Activated T-cell treated with anti-CD3 and anti-CD28 coated beads, Interleukin-2, amount 50 U/mL, for 4 hours (primary cell): Measurements from ENCODE around the gene ZNF526. TPM values are rescaled to one million over a fixed set of nuclear protein-coding genes. Genes with fewer than 3 reads are reported as not detected.

Experiments used
- ATAC-seq, 2 donors: fragments of 200-7000 bp; cut with Tn5 transposase; one replicate each; pipeline ENCODE4 v1.10.0; 2021
- DNase-seq: peaks from one replicate; pipeline ENCODE4 v3.0.0-alpha.2; 2020
- H3K27me3 Mint-ChIP-seq: one replicate; pipeline ENCODE4 v1.8.0; 2021; ENCODE audit warnings: low read depth, mixed read lengths
- H3K36me3 Mint-ChIP-seq: one replicate; pipeline ENCODE4 v1.8.0; 2022; ENCODE audit warnings: mixed read lengths; ENCODE audit not compliant: insufficient read depth
- H3K4me1 Mint-ChIP-seq: one replicate; pipeline ENCODE4 v1.8.0; 2021; ENCODE audit warnings: low read depth, mixed read lengths
- H3K4me3 Mint-ChIP-seq: one replicate; pipeline ENCODE4 v1.8.0; 2021; ENCODE audit warnings: mild to moderate bottlenecking, moderate library complexity, mixed read lengths
- H3K9me3 Mint-ChIP-seq: one replicate; pipeline ENCODE4 v1.8.0; 2021; ENCODE audit warnings: mixed read lengths
- total RNA-seq, 3 donors: library from RNA; stranded (reverse); gene quantifications; one replicate each; pipeline ENCODE4 v1.2.1, GENCODE V29; 2021

ZNF526 gene
- total RNA-seq, 3 donors from 2014 or later = 17.2 to 19.4 (median 18.7) TPM

DNA sequence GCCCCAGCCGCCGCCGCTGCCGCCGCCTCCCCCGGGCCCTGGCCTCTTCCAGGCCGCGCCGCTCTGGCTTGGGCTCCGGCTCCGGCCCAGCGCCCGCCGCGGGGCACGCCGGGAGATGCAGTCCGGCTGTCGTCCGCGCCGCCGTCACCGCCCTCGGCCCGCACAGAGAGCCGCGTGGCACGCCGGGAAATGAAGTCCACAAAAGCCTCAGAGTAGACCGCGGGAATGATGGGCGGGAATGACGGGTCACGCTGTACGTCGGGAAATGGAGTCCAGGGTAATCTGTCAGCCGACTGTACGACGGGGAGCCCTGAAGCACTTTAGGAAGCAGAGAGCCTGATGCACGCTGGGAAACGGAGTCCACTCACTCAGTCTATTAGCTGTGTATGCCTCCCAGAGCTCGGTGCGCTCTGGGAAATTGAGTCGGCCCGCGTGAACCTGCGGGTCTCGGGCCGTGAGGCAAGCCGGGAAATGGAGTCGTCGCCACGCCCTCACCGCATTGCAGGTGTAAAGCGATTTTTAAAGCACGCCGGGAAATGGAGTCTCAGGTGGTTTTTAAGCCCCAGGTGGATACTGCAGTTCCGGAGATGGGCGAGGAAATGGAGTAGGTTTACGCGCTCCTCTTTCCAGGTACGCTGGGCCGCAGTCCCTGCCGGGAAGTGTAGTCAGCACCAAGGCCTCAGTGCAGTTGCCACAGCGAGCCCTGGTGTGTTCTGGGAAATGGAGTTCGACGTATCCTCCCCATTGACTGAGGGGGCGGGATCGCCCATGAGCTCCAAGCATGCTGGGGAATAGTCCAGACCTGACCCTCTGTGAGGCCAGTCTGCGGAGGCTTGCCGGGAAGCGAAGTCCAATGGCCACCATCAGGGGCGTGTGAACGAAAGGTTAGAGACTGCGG lies 22.6 kb downstream of the ZNF526 start, which contains the start of gene GSK3A:
Gene GSK3A (minus strand): TSS at position 91 of the 898 bp plus-strand sequence. CDS start 137 bp downstream, outside the sequence.
- Mint-ChIP-seq H3K36me3 (peaks cover 7% of the 10 kb centered on the region), H3K27me3 (no peaks in the 10 kb centered on the region), H3K9me3 (no peaks in the 10 kb centered on the region), H3K4me3 (peak within 1 kb of the TSS; percentile 91), H3K4me1 (peaks cover 55% of the 10 kb centered on the region)
- ATAC-seq = peak; percentile 78 to 80
- peak; percentile 91 for DNase-seq

DNA sequence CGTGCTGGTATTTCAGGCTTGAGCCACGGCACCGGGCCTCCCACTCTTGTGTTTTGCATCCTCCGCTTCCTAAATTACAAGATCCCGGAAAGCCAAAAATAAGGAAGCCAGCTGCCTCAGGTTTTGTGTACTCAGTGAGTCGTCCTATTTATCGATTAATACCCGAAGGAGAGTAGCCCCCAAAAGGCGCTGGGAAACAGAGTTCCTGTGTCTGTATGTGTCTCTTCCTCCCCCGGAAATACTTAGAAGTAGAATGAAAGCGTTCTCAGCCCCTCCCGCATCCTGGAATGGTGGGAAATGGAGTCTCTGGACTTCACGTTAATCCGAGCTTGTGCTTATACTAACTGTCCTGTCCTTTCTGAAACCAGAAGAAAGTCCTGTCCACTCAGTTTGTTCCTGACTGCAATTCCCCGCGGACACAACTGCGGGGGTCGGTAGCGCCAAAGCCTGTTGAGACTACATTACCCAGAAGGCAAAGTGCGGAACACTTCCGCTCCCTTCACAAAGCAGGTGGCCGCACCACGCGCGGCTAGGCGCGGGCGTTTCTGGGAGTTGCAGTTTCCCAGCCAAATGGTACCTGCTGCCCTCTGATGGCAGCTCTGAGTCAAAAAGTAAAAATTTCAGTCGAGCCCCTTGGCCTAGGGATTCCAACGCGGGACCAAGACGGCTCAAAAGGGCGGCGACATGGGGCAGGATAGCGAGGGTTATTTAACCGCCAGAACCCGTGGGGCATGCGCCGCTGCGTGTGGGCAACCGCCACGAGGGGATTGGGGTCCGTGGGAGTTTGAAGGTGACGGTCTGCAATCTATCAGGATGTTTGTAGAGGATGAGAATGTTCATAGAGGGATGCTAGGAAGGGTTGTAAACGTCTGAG lies 24.5 kb downstream of the ZNF526 start:
- H3K27me3 Mint-ChIP-seq = no peaks in the 10 kb centered on the region
- DNase-seq (peak; percentile 86), ATAC-seq (peak; percentile 36 to 44)
- H3K4me1 Mint-ChIP-seq = peaks cover 48% of the 10 kb centered on the region
- H3K4me3 Mint-ChIP-seq = peak overlapping the region; percentile 91
- H3K36me3 Mint-ChIP-seq = peaks cover 3% of the 10 kb centered on the region
- H3K9me3 Mint-ChIP-seq = no peaks in the 10 kb centered on the region

DNA sequence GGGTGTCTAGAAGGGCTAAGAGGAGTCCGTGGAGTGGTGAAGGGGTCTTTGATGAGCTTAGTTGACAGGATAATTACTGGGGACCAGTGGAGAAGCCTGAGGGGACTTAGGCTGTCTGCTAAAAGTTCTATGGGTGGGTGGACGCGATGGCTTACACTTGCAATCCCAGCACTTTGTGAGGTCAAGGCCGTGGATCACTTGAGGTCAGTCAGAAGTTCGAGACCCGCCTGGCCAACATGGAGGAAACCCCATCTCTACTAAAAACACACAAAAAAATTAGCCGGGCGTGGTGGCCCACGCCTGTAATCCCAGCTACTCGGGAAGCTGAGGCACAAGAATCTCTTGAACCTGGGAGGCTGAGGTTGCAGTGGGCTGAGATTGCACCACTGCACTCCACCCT lies 25.1 kb downstream of the ZNF526 start:
- no peak overlapping the region for H3K4me3 Mint-ChIP-seq
- H3K36me3 Mint-ChIP-seq = peaks cover 2% of the 10 kb centered on the region
- no peaks in the 10 kb centered on the region for H3K9me3 Mint-ChIP-seq
- ATAC-seq (no peak), DNase-seq (no peak)
- no peaks in the 10 kb centered on the region for H3K27me3 Mint-ChIP-seq
- peaks cover 42% of the 10 kb centered on the region for H3K4me1 Mint-ChIP-seq

DNA sequence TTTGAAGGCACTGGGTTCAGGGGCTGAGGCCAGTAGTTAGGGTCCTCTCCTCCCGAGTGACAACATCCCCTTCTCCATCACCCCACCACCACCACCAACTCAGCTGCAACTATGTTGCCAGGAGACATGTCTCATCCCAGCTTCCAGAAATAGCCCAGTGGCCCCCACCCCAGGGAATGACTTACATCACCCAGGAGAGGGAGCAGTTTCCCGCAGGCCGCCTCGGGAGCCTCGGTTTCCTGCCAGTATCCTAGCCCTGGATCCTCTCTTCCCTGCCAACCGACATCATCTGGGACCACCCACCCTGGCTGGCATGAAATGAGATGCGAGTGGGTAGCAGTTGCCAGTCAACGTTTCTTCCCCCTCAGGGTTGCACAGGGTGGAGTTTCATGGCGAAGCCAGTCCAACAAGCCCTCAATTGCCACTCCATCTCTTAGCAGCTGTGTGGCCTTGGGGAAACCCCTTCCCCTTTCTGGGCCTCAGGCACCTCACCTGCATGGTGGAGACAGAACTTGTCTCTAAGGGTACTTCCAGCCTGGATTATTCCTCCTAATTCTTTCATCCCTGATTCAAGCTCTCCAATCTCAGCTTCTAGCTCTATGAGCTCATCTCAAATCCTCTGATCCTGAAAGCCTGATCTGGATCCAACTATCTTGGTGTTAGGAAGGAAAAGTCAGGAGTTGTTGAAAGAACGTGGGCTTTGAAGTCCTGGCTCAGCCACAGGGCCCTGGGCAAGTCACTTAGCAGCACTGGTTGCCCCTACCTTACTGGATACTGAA lies 26.2 kb downstream of the ZNF526 start:
- ATAC-seq = no peak
- peaks cover 36% of the 10 kb centered on the region for H3K4me1 Mint-ChIP-seq
- no peaks in the 10 kb centered on the region for H3K9me3 Mint-ChIP-seq
- no peaks in the 10 kb centered on the region for H3K36me3 Mint-ChIP-seq
- DNase-seq = no peak
- H3K4me3 Mint-ChIP-seq = no peak overlapping the region
- no peaks in the 10 kb centered on the region for H3K27me3 Mint-ChIP-seq

DNA sequence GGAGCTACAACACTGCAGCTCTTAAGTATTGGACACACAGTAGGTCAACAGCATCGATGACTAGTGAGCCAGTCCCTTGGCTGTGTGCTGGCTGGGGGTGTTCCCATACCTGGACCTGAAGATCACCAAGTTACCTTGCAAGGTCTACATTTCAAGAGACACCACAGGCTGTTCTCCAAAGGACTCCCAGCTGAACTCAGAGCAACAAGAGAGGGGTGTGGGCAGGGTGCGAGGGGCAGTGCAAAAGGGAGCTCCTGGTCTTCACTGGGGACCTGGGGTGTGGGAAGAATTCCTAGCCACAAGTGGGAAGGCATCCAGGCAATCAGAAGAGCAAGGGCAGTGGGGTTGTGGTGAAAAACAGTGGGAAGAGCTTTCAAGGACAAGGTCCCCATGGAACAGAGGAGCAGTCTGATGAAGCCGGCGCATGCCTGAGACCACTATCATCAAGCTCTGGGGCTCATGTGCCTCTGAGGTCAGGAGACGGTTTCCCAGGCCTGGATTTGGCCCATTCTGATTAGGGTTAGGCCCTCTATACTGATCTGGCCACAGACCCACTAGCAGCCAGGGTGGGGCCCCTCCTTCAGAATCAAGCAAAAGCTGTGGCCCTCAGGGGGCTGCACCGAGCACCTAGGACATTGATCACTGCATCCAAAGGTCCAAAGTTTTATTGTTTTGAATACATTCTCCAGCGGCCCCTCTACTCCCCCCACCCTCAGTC lies 27.0 kb downstream of the ZNF526 start:
- Mint-ChIP-seq H3K9me3 (no peaks in the 10 kb centered on the region), H3K4me3 (no peak overlapping the region), H3K4me1 (peaks cover 38% of the 10 kb centered on the region), H3K27me3 (no peaks in the 10 kb centered on the region), H3K36me3 (no peaks in the 10 kb centered on the region)
- ATAC-seq (no peak), DNase-seq (no peak)

DNA sequence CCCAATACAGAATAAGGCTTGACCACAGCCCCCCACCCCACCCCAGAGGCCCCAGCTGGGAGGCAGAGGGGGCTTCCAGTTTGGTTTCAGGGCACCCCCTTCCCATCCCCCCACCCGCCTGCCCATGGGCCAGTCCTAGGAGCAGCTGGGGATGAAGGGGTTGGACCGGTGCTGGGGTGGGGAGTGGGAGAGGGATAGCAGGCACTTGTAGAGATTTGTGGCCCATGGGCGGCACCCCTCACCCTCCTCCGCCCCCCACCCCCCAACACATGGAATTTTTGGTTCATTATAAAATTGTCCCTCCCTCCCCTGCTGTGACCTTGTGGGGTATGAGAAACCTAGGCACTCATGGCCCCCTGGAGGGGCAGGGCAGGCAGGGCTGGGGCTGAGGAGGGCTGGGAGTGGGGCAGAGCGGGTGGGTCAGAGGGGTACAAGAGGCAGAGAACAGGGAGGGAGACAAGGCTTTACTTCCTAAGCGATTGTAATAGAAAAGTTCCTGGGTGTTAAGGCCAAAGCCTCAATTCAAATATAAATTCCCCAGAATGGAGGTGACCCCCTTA lies 27.6 kb downstream of the ZNF526 start:
- ATAC-seq (no peak), DNase-seq (no peak)
- Mint-ChIP-seq H3K4me3 (no peak overlapping the region), H3K4me1 (peaks cover 42% of the 10 kb centered on the region), H3K36me3 (no peaks in the 10 kb centered on the region), H3K27me3 (no peaks in the 10 kb centered on the region), H3K9me3 (no peaks in the 10 kb centered on the region)

DNA sequence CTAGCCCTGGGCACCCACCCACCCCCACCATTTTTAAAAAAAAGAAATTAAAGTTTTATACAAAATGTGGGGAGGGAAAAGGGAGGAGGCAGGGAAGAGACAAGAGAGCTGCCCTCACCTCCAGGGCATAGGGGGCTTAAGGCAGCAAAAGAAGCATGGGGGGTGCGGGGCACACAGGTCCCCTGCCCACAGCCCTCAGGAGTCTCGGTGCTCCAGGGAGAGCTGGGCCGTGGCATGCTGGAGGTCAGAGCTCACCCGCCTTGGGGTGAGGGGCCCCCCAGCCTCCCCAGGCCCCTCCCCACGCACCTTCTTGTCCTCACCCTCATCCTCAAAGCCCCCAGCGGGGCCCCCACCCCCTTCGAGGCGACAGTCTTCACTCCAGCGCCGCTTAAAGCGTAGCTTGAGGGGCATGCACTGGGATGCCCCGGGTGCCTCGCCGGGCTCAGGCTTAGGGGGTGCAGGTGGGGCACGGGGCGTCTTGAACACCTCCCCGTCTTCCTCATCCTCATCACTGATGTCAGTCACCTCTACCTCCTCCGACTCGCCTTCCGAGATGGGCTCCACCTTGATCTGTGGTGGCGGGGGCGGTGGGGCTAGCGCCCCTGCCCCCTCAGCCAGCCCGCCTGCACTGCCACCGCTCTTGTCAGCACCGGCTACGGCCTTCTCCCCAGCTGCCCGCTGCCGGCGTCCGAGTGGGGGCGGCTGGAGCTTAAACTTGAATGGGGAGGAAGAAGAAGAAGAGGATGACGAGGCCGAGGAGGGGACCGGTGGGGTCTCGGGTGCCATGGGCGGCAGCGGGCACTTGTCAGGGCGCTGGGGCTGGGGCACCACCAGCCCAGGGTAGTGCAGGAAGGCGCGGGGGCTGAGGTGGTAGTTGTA lies 28.4 kb downstream of the ZNF526 start:
- no peaks in the 10 kb centered on the region for H3K27me3 Mint-ChIP-seq
- no peak for ATAC-seq
- no peaks in the 10 kb centered on the region for H3K36me3 Mint-ChIP-seq
- no peak overlapping the region for H3K4me3 Mint-ChIP-seq
- H3K4me1 Mint-ChIP-seq = peaks cover 40% of the 10 kb centered on the region
- no peaks in the 10 kb centered on the region for H3K9me3 Mint-ChIP-seq
- DNase-seq = no peak

DNA sequence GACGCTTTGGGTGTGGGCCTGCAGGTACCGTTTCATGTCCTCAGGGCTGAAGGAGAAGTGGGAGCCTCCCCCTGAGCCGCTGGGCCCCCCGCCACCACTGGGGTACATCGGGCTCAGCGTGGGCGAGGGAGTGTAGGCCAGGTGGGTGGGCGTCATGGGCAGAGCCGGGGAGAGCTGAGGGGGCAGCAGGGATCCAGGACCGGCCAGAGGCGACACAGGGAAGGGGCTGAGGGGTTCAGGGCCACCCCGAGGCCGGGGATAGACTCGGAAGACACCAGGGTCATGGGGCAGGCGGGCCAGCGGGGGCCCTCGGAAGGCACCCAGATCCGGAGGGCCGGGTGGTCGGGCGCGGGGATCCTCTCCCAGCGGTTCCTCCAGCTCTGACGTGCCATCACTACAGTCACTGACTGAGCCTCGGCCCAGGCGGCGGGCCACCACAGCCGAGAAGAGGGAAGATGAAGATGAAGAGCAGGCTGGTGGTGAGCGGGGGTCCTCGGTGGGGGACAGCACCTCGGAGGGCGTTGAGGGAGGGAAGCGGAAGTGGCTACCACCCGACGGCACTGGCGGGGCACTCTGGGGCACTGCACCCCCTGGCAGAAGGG lies 29.1 kb downstream of the ZNF526 start:
- Mint-ChIP-seq H3K9me3 (no peaks in the 10 kb centered on the region), H3K36me3 (no peaks in the 10 kb centered on the region), H3K4me3 (no peak overlapping the region), H3K27me3 (no peaks in the 10 kb centered on the region), H3K4me1 (peaks cover 39% of the 10 kb centered on the region)
- no peak for ATAC-seq
- DNase-seq = no peak

DNA sequence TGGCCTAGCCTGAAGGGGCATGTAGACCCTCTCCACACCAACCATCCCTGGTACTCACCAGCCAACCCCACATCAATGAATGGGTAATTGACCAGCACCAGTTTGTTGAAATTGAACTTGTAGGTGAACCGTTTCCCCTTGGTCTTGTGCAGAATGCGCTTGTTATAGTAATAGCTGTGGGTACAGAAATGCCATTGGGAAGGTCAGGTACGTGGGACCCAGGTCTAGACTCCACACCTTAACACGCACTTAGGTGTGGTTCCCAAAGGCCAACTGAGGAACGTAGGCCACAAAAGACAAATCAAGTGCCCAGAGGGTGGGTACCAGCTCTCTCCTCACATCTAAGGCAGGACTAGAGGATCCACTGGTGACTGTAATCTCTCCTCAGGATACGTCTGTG lies 29.7 kb downstream of the ZNF526 start:
- ATAC-seq = no peak
- H3K9me3 Mint-ChIP-seq = no peaks in the 10 kb centered on the region
- no peaks in the 10 kb centered on the region for H3K27me3 Mint-ChIP-seq
- no peaks in the 10 kb centered on the region for H3K36me3 Mint-ChIP-seq
- peaks cover 34% of the 10 kb centered on the region for H3K4me1 Mint-ChIP-seq
- no peak for DNase-seq
- no peak overlapping the region for H3K4me3 Mint-ChIP-seq

DNA sequence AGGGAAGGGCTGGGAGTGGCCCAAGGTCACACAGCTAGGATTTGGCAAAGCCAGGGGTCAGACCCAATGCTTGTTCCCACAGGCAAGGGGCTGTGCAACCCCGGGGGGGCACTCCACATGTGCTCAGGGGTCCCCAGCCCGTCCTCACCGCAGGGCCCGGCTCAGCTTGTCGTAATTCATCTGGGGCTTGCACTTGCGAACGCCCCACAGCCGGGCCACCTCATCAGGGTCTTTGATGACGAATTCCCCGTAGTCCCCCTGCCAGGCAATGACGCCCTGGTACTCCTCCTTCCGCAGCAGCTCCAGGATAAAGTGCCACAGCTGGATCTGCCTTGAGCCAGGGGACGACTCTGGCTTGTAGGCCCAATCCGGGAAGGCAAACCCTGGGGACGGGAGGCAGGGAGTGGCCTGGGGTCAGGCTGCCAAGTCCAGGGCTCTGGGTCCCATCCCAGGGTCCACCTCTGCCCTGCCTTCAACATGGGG lies 30.1 kb downstream of the ZNF526 start:
- H3K9me3 Mint-ChIP-seq = no peaks in the 10 kb centered on the region
- DNase-seq = no peak
- no peaks in the 10 kb centered on the region for H3K27me3 Mint-ChIP-seq
- H3K4me1 Mint-ChIP-seq = peaks cover 29% of the 10 kb centered on the region
- H3K4me3 Mint-ChIP-seq = peak overlapping the region; percentile 13
- ATAC-seq = no peak
- no peaks in the 10 kb centered on the region for H3K36me3 Mint-ChIP-seq

DNA sequence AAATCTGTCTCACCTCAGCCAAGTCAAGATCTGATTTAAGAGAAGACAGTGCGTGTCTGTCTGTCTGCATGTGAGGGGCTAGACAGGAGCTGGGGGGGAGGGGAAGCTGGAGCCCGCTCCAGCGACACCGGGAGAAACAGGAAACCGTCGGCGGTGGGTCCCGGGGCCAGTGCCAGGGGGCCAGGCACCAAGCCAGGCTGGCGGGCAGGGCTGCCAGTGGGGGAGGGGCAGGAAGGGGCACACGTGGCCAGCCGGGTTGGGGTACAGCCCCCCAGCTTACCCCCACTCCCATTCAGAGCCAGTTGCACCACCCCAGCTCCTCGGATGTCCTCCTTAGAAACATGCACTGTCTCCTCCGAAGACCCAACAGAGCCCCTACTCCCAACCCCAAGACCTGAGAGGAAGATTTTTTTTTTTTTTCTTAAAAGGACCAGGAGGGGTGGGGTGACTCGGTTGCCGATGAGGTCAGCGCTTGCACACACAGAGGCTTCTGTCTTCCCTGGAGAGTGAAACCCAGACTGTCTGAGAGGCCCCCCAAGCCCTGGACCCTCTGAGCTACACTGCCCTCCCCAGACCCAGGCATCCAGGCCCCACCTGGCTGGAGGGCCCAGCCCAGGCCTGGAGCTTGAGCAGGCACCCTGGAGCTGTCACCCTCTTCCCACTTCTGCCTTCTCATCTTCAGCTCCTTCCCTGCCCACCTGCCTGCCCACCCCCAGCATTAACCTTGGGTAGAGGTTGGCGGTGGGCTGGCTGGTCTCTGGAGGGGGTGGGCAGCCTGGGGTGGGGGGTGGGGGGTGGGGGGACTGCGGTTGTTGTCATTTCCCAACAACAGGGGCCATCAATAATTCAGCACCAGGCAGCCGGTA lies 30.8 kb downstream of the ZNF526 start:
- ATAC-seq = no peak
- Mint-ChIP-seq H3K27me3 (peaks cover 2% of the 10 kb centered on the region), H3K4me1 (peaks cover 28% of the 10 kb centered on the region), H3K4me3 (peak overlapping the region; percentile 19), H3K36me3 (no peaks in the 10 kb centered on the region), H3K9me3 (no peaks in the 10 kb centered on the region)
- DNase-seq = no peak
